Stimulated activated CD4-positive, alpha-beta T cell treated with anti-CD3 and anti-CD28 coated beads, TNF-alpha, amount 100 ng/mL, for 48 hours (primary cell): ENCODE data around the gene DOCK3.

Experiments used
- DNase-seq, 3 donors: peaks; one replicate each; pipeline ENCODE4 v3.0.0-alpha.2; 2020; ENCODE audit warnings: low read depth in 3 of 3

The DOCK3 gene

GRCh38 chr3:51401735-51402134 lies 727.0 kb downstream of the DOCK3 start:
- DNase-seq: no peak

DNA sequence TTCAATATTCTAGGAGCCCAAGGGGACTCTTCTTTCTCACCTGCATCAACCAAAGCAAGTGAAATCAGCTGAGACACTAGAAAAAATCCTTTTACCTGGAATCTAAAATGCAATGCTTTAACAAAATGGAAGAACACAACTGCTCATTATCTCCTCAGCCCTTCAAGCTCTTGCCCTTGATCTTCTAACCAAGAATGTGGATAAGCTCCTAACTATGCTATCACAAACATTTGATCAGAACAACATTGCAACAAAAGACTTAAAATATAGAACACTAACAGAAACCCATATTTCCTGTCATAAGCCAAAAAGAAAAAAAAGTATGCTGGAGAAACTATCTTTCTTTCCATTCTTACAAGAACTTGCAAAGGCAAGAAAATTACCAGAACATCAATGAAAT lies 728.9 kb downstream of the DOCK3 start:
- DNase-seq: no peak

DNA sequence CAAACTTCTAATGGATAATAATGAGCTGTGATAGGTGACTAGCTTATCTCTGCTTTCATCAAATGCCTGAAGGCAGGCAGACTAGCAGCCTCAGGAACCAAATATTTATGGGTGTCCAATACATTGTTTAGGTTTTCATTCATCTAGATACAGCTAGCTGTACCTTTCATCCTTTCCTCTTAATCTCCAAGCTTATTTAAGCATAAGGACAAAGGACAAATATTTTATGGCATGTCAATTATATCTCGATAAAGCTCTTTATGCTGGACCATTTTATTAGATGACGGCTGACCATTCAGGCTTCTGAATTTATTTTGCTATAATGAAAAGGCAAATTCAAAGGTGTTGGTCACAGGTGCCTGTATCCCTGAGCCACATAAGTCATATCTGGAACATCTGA lies 733.3 kb downstream of the DOCK3 start:
- no peak for DNase-seq

GRCh38 chr3:51408813-51409212 lies 734.1 kb downstream of the DOCK3 start:
- no peak for DNase-seq

DNA sequence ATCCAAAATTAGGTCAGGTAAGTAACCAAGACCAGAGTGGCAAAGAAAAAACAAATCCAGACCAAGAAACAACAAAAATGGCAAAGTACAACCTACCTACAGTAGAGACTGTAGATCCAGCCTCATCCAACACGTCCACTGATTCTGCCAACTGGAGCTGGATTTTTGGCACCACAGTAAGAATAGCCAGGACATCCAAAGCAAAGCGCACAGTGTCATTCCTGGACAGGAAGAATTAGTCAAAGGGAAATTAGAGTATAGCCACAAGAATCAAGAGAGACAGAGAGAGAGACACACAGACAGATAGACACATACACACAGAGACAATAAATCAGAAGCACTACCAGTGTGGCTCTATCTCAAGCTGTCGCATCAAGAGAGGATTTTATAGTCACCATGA lies 747.5 kb downstream of the DOCK3 start:
- DNase-seq: no peak

DNA sequence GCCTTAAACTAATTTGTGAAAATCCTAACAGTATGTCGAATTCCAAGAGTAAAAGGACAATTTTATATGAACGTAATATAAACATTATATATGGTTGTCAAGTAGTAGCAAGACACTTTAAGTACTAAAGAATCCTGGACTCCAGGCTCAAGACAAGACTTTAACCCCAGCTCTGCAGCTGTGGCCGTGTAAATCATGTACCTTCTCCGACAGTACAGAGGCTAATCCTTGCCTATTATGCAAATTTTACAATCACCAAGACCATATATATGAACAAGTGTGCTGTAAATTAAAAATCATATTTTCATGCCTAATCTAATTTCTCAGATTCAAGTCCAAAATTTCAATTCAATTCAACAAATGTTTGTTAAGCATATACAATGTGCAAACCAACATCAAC lies 752.2 kb downstream of the DOCK3 start:
- no peak for DNase-seq

DNA sequence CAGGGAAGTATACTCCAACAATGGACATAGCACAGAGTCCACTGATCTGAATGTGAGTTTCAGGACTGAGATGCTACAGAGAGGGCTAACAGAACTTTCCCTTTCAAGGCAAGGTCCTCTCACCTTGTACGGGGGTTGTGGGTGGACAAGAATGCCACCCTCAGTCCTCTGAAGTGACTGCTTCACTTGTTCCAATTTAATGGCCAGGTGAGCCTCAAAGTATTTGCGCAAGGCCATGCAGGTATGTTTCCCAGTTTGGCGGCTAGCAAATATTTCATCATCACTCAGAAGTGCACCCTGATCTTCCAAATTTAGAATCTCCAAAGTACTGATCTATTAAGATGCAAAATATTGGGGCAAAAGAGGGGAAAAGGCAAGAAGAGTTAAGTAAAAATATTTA lies 754.4 kb downstream of the DOCK3 start:
- no peak for DNase-seq
